Measurements from ENCODE around the gene LMO1.
A peak's percentile ranks its signal among the peaks of the same experiment; 100 is the strongest.

Gene LMO1

GRCh38 chr11:8247312-8247711 is 16.4 kb downstream of the LMO1 start:
- no peak overlapping the region for H3K4me2 ChIP-seq (ENCODE audit: low read depth, low read length, poor library complexity, severe bottlenecking)
- no peak overlapping the region for H3K9ac ChIP-seq (ENCODE audit: low read depth, low read length, poor library complexity, severe bottlenecking)
- H3K4me1 ChIP-seq (ENCODE audit: insufficient read depth, low read length, poor library complexity, severe bottlenecking): no peaks in the 10 kb centered on the region
- no peaks in the 10 kb centered on the region for H3K27me3 ChIP-seq (ENCODE audit: insufficient read depth, low read length, poor library complexity, severe bottlenecking)
- H3K36me3 ChIP-seq (ENCODE audit: insufficient read depth, low read length): no peaks in the 10 kb centered on the region
- H2AFZ ChIP-seq (ENCODE audit: low read length): no peak overlapping the region
- peak; percentile 80 for TF ChIP-seq CTCF (conservative IDR thresholded peaks at IDR 0.05; ENCODE audit: low read length)
- TF ChIP-seq EZH2phosphoT487 (IDR thresholded peaks at IDR 0.05; ENCODE audit: borderline replicate concordance): no peak
- no peak overlapping the region for H3K4me3 ChIP-seq (ENCODE audit: low read length, poor library complexity, severe bottlenecking)
- no peaks in the 10 kb centered on the region for H3F3A ChIP-seq (ENCODE audit: low read depth)
- no peaks in the 10 kb centered on the region for H4K20me1 ChIP-seq (ENCODE audit: insufficient read depth, low read length, poor library complexity, severe bottlenecking)
- no peaks in the 10 kb centered on the region for H3K9me3 ChIP-seq (ENCODE audit: insufficient read depth, low read depth, low read length)
- H3K79me2 ChIP-seq (ENCODE audit: insufficient read depth, low read length): no peaks in the 10 kb centered on the region
- H3K9me2 ChIP-seq (replicated peaks; ENCODE audit: low read depth, low read length): no peaks in the 10 kb centered on the region

GRCh38 chr11:8243458-8243857 is 20.2 kb downstream of the LMO1 start:
- no peaks in the 10 kb centered on the region for H3F3A ChIP-seq (ENCODE audit: low read depth)
- no peaks in the 10 kb centered on the region for H3K9me3 ChIP-seq (ENCODE audit: insufficient read depth, low read depth, low read length)
- H3K9ac ChIP-seq (ENCODE audit: low read depth, low read length, poor library complexity, severe bottlenecking): no peak overlapping the region
- no peaks in the 10 kb centered on the region for H3K27me3 ChIP-seq (ENCODE audit: insufficient read depth, low read length, poor library complexity, severe bottlenecking)
- no peak overlapping the region for H2AFZ ChIP-seq (ENCODE audit: low read length)
- H4K20me1 ChIP-seq (ENCODE audit: insufficient read depth, low read length, poor library complexity, severe bottlenecking): no peaks in the 10 kb centered on the region
- H3K9me2 ChIP-seq (replicated peaks; ENCODE audit: low read depth, low read length): no peaks in the 10 kb centered on the region
- H3K36me3 ChIP-seq (ENCODE audit: insufficient read depth, low read length): no peaks in the 10 kb centered on the region
- no peak for TF ChIP-seq EZH2phosphoT487 (IDR thresholded peaks at IDR 0.05; ENCODE audit: borderline replicate concordance)
- no peak for TF ChIP-seq CTCF (conservative IDR thresholded peaks at IDR 0.05; ENCODE audit: low read length)
- H3K4me2 ChIP-seq (ENCODE audit: low read depth, low read length, poor library complexity, severe bottlenecking): no peak overlapping the region
- H3K79me2 ChIP-seq (ENCODE audit: insufficient read depth, low read length): no peaks in the 10 kb centered on the region
- H3K4me3 ChIP-seq (ENCODE audit: low read length, poor library complexity, severe bottlenecking): no peak overlapping the region
- no peaks in the 10 kb centered on the region for H3K4me1 ChIP-seq (ENCODE audit: insufficient read depth, low read length, poor library complexity, severe bottlenecking)

GRCh38 chr11:8242499-8243280 is 21.0 kb downstream of the LMO1 start:
- Histone ChIP-seq H3K4me2 (ENCODE audit: low read depth, low read length, poor library complexity, severe bottlenecking) (no peak overlapping the region), H4K20me1 (ENCODE audit: insufficient read depth, low read length, poor library complexity, severe bottlenecking) (no peaks in the 10 kb centered on the region), H2AFZ (ENCODE audit: low read length) (no peak overlapping the region), H3F3A (ENCODE audit: low read depth) (no peaks in the 10 kb centered on the region), H3K79me2 (ENCODE audit: insufficient read depth, low read length) (no peaks in the 10 kb centered on the region), H3K9me3 (ENCODE audit: insufficient read depth, low read depth, low read length) (no peaks in the 10 kb centered on the region), H3K9me2 (replicated peaks; ENCODE audit: low read depth, low read length) (no peaks in the 10 kb centered on the region), H3K4me1 (ENCODE audit: insufficient read depth, low read length, poor library complexity, severe bottlenecking) (no peaks in the 10 kb centered on the region), H3K4me3 (ENCODE audit: low read length, poor library complexity, severe bottlenecking) (no peak overlapping the region), H3K36me3 (ENCODE audit: insufficient read depth, low read length) (no peaks in the 10 kb centered on the region), H3K27me3 (ENCODE audit: insufficient read depth, low read length, poor library complexity, severe bottlenecking) (no peaks in the 10 kb centered on the region), H3K9ac (ENCODE audit: low read depth, low read length, poor library complexity, severe bottlenecking) (no peak overlapping the region)
- TF ChIP-seq CTCF (conservative IDR thresholded peaks at IDR 0.05; ENCODE audit: low read length) (no peak), EZH2phosphoT487 (IDR thresholded peaks at IDR 0.05; ENCODE audit: borderline replicate concordance) (no peak)

Data from Loucy (cell line).